Amniotic epithelial cell (primary cell): Measurements from ENCODE around the gene LRRC15.

Experiments
- DNase-seq: peaks from one replicate; pipeline ENCODE4 v3.0.0-alpha.2; 2010; ENCODE audit warnings: low read depth

Gene LRRC15

DNA sequence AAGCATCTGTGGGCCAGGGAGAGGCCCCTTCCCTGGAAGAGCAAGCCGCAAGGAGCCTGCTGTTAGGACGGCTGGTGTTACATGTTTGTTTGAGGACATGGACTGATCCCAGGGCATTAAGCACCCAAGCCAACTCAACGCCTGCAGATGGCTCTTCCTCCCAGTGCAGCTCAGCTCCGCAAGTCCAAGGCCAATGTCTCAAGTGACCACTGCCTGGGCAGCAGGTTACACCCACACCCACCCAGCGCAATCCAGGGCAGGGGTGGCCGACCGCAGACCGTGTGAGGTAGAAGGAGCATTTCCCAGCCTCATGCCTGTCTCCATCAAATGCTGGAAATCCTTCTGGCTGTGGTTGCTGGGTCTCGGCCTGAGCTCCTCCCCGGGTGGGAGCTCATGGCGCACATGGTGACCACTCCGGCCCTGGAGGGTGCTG lies 15.0 kb upstream of the LRRC15 start:
- DNase-seq: no peak

DNA sequence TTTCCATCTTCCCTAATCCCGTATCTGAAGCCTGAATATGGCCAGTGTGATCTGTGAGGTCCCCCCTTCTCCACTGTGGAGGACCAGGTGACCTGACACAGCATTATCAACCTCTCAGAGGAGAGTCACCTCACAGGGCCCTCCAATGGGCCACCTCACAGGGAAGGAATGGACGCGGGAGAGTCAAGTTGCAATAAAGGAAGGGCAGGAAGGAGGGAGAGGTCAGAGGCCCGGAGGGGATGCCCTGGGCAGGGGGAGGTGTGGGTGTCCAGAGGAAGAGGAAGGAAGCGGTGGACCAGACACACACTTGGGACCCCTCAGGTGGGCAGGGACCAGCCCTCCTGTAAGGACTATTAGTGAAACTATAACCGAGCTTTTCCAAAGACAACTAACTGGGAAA lies 14.6 kb upstream of the LRRC15 start:
- DNase-seq: no peak

DNA sequence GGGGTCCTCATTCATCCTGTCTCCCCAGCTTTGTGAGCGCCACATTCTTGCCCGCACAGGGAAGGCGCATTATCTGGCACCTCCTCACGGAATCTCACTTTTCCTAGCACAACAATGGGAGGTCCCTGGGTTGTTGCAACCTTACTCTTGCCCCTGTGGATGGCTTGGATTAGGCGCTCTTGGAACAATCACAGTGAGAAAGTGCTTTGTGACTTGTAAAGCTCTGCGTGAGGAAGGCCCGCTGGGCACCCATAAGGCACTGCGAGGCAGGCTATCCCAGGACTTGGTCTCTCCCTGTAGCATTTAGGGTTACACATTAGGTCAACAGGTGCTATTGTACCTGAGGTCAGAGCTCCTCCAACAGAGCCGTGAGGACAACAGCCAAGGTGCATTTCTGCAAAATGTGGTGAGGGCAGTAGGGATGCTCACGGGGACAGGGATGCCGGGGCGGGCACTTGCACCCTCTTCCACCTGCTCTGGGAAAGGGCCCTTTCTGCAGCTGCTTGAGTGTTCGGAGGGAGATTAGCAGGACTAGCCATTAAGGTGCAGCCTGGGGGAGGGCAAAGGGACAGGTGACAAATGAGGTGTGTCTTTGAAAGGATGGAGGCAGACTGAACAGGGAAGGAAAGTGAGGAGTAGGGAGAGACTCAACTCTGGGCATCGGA lies 13.9 kb upstream of the LRRC15 start:
- no peak for DNase-seq

DNA sequence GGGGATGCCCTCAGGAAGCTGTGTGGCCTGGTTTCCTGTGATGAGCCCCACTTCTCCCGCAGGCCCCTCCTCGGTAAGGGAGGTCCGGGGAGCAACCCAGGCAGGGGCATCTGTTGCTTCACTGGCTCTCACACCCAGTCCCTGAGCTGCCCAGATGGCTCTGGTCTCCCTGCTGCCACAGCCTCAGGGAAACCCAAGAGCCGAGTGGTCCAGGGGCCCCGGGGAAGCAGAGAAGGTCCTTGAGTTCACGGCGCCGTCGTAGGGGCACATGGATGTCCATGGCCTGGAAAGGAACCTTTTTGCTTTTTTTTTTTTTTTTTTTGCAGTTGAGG lies 13.3 kb upstream of the LRRC15 start:
- DNase-seq: no peak

DNA sequence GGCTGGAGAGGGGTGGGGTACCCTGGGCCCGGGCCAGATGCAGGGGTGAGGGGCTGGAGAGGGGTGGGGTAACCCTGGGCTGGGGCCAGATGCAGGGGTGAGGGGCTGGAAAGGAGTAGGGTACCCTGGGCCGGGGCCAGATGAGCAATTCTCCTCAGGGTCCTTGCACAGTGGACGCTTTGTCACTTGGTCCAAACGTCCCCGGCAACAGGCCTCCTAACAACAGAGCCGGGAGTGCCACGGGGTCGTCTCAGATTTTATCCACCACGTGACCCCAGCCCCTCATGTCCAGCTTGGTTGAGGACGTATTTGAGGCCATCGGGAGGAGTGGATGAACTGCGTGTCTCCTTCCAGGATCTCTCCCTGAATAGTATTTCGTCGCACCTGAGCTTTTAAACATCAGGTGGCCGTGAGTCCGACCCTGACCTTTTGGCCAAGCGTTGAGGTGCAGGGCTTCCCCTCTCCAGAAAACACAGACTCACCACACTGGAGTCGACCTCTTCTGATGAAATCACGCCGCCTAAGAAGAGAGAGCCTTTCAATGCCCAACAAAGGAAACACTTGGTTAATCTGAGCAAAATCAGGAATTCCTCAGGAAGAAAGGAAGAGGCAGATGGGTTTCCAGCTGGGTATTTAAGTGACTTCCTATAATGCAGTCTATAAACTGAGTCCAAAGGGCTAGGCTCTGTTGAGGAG lies 12.8 kb upstream of the LRRC15 start:
- DNase-seq: no peak

DNA sequence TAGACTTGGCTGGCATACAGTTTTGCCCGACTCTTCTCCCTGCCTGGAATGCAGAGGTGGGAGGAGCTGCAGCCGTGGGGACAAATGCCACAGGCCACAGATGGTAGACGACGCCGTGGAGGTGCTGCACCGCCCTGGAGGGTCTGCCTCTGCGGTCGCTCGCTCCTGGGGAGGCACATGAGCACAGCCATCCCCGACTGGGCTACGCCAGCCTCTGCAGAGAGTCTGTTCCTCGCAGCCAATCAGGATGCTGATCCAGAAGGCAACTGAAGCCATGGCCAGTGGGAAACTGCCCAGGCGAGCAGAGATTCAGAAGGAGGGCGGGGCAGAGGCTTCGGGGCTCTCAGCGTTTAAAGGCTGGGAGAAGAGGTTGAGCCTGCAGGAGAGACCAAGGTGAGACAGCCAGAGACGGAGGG lies 11.9 kb upstream of the LRRC15 start:
- no peak for DNase-seq

DNA sequence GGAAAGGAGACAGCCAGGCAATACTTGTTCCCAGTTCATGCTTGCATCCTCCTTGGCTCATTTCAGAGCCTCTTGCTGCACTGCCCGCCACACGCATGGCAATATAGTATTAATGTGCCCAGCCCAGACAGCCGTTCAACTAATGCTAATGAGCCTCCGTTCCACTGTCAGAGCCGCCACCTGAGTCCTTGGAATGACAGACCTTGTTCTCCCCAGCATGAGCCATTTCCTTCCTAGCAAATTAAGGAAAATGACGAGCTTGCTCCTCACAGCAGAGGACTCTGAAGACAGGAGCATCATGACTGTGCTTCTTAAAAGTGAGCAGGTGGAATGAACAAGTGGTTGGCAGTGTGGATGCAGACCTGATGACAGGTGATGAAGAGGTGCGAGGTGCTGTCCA lies 10.8 kb upstream of the LRRC15 start:
- DNase-seq: no peak

DNA sequence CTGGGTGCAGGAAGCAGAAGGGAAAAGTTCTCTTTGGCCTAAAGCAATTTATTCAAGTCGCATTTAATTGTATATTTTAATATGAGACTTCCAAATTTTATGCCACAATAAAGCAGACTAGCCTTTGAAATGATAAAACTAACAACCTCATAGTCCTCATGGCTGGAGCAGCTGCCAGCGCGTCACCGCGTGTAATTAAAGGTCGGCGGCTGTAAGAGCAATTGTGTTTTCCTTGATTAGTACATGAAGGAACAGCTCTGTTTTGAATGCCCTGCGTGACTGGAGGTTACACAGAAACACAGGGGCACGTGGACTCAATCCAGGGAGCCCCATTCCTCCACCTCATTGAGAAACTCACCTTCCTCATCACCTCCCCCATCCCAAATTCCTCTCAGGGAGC lies 10.1 kb upstream of the LRRC15 start:
- DNase-seq: no peak

DNA sequence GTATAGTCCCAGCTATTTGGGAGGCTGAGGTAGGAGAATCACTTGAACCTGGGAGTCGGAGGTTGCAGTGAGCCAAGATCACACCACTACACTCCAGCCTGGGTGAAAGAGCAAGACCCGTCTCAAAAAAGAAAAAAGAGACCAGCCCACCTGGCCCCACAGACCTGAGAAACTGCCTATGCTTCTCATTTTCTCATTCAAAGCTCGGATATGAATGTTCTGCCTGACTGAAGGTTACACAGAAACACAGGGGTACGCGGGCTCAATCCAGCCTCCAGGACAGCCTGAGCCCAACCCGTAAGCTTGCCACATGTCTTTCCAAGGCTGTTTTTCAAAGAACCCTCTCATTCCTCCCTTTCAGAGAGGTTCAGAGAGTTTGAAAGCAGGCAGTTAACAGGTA lies 9.7 kb upstream of the LRRC15 start:
- DNase-seq: no peak

DNA sequence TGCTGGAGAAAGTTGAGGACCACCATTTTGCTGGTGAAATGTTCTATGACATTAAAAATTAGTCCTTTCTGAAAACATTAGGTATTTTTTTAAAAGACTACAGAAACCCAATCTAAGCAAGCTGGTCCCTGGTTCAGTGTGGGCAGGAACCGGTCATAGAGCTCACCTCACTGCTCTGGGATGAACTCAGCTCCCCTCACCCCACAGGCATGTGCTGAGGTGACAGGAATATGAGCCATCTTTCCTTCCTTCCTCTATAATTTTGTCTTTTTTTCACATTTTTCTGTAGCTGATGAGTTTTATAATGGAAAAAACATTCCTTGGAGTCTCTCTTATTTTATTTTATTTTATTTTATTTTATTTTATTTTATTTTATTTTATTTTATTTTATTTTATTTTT lies 8.2 kb upstream of the LRRC15 start:
- no peak for DNase-seq

DNA sequence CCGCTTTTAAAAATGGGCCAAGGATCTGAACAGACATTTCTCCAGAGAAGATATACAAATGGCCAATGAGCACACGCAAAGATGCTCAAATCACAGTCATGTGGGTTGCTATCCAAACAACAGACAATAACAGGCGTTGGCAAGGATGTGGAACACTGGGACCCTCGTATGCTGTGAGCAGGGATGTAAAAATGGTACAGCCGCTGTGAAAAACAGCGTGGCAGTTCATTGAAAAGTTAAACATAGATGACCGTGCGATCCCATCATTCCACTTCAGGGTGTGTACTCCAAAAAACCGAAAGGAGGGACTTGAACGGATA lies 6.7 kb upstream of the LRRC15 start:
- DNase-seq: no peak

DNA sequence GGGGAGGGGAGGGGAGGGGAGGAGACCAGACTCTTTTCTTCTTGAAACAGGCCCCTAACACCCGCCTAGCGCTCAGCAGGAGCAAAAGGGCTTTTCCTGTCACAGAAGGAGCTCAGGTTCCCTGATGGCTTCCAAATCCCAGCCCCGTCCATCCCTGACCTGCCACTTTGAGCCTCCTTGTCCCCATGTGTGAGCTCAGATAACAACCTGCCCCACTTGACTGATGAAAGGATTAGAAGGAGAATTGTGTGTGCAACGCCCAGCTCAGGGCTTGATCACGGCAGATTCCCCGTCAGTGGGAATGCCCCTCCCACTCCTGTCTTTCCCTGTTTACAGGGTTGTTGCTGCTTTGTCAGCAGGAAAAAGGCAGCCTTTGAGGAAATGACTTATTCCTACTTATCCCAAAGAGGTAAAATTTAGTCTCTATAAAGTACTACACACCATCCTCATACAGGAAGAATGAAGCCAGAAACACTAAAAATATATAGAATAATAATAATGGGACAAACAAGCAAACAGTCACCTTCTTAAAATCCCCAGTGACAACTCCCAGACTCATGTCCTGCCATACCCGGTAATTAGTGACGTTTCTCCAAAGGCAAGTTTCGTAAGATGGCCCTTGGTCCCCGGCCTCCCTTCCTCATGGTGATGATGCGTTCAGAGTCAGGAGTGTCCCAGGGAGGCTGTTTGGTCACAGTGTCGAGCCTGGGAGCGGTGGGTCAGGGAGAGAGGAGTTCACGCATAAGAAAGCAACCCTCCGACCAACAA lies 6.1 kb upstream of the LRRC15 start:
- DNase-seq: no peak

DNA sequence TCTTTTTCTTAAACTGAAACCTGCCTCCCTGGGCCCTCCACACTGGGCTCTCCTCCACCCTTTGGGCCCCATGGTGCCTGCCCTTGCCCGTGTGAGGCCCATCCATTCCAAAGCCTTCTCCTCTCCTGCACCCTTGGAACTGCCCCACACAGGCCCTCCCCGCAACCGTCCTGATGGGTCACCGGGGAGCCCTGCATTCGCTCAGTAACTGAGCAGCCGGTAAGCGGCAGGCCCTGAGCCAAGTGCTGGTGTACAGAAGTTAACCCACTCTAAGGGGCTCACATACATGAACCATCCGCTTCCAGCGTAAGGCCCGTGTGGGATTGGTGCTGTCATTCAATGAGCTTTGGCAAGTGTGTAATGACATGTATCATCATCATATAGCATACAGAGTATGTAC lies 5.4 kb upstream of the LRRC15 start:
- DNase-seq: no peak

DNA sequence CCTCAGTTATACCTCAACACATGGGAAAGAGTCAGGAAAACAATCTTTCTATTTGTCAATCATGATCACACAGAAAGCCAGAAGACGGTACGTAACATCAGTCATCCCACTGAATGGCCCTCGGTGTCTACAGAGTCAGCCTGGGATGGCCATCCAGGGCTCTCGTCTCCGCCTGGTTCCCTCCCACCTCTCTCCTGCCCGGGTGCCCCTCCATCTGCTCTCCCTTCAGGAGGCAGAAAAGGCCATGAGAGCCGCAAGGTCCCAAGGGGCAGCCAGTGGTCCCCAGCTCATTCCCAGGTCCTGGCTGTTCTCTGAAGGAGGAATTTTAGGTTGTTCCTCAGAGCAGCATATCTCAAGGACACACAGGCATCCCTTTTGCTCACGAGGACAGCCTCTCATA lies 4.4 kb upstream of the LRRC15 start:
- DNase-seq: no peak

DNA sequence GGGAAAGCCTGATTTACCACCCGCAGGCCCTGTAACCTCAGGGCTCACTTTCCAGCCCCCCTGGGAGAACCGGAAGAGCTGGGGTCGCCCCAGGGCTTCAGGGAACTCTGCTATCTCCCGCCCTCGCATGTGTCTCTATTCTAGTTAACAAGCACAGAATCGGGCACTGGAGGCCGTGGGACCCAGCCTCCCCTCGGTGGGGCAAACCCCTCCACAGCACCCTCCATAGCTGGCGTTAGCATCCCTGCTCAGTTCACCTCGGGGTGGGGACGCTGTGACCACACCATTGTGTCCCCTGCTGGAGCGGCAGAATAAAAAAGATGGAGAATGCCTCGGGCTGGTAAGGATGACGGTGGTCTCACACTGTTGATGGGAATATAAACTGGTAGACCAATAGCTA lies 3.5 kb upstream of the LRRC15 start:
- DNase-seq: no peak

DNA sequence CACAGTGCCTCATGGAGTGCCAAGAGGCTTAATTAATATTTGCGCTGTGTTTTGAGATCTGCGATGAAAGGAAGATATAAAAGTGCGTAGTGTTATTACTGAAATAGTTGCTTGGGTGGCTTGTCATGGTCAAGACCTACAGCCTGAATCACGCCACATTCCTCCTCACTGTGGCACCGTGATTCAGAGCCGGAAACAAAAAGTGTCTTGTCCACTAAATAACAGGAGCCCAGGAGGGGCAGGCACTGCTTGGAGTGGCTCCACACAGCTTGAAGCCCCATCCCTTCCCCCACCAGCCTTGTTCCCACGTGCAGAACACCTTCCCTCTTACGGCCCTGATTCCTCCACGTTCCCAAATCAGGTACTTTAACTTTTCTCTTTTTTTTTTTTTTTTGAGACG lies 1.2 kb upstream of the LRRC15 start:
- no peak for DNase-seq

DNA sequence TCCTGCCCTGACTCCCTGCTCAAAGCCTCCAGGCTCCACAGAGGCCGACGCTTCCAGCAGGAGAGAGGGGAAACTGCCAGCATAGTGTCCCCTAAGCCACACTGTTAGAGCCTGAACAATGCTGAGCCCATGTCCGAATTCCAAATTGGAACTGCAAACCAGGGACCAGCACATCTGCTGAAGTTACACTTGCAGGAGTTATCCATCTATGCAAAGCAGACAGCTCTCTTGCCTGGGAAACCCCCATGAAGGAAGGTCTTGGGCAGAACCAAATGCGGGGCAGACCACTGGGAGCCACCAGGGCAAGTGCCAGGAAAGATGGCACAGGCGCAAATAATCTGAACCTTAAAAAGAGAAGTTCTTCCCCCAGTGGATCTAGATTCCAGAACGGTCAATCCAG lies 625 bp downstream of the LRRC15 start:
- no peak for DNase-seq

DNA sequence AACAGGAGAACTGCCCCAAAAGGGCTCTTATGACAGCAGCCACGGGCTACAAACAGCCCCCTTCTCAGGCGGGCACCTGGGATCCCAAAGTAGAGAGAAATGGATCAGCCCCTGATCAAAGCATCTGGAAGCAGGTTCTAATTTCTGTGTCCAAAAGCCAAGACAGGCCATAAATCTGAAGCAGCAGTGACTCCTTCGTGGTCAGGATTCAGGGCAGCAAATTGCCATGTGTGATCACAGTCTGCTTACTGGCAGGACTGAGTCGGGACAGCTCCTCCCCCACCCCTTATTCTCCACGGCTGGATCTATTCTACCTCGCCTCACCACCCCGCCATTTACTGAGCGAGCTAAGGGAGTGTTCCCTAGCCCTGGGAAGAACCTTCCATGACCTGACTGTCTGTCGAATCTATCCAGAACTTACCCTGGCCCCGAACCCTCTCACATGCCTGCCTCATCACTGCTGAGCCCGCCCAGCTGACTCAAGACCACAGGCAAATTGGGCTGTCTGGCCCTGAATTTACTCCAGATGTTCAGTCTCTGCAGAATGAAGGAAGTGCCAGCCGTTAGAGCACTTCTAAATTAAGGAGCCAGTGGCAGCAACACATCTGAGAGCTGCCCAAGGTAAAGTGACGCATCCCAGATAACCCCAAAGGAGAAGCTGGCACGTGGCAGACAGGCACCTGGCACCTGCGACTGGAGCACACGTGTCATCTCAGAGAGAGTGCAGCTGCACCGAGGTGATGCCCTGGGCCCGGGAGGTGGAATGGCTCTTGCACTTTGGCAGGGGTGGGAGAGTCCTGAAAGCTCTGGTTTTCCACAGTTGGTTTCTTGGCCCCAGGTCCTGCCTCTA lies 1.3 kb downstream of the LRRC15 start:
- no peak for DNase-seq

DNA sequence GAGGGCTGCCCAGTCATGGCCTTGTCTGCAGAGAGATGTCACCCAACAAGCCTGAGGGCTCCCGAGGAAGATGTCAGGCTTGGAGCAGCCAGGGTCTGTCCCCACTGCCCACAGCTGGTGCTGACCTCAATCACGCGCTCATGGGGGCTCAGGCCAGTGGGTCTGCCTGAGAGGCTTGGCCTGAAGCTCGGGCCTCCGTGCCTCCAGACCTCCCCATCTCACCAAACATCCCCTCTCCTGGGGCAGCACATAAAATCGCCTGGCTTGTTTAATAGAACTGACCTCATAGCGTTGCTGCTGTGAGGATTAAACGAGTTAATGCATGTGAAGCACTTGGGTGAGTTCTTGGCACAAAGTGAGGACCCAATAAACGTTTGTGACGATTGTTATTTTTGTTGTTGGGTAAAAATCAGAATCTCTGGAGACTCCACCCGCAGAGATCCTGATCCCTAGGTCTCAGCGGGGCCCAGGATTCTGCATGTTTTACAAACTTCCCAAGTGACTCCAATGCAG lies 3.5 kb downstream of the LRRC15 start:
- DNase-seq: no peak

DNA sequence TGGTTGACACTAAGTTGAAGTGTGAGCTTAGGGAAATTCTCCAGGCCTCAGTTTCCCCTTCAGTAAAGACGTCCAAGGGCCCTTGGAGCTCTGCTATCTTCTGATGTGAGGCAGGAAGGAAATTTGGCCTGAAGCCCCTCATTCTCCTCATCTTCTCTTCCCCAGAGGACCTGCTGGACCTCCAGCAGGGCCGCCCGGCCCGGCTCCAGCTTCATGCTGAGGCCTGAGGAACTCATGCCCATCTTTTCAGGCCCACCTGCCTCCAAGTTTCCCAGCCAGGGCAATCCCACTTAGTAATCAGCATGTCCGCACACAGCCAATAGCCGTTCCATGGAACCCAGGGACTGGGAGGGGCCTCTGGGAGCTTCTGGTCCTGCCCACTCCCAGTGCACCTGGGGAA lies 4.0 kb downstream of the LRRC15 start:
- no peak for DNase-seq

DNA sequence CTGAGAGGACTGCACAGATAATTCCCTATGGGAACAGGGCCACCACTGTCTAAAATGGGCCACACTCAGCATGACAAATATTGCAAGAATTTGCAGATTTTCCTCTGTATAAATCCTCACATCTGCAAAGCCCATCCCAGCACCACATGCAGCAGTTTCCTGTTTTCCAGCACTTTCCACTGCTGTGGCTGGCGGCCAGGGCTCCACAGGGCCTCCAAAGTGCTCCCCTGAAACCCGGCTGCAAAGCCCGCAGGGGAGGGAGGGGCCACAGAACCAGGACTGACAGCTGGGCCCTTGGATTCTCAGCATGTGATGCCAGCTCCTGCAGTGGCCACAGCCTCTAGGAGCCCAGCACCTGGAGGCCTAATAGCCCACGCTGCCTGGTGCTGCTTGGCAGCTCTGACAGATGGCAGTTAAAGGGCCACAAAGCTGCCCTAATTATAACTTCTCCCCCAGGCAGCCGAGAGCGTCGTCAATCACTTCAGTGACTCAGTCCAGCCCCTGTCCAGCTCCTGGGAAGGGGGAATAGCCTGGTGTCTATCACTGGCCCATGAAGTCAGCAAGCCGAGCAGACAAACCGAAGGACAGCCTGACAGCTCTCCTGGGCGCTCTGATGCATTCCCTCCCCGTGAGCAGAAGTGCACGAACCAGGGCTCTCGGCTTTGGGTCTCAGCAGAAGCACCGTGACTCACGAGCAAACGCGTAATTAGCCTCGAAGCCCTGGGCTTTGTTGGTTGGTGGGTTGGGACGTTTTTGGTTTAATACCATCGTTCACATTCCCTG lies 4.7 kb downstream of the LRRC15 start:
- DNase-seq: peak; percentile 78

DNA sequence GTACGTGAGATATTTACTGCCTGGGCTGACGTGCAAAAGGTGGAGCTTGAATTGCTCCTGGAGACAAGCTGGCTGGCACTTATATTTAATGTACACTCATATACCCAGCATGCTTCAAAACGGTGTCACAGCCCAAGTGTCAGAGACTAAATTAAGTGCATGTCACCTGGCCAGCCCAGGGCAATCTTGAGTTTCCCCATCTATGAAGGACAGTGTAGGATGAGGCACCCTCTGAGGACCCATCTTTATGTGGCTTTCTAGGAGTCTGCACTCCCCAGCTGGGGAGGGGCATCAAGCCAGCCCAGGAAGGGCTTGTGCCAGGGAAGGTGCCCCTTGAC lies 5.3 kb downstream of the LRRC15 start:
- DNase-seq: no peak
